Bone marrow (tissue), 2 donors: ENCODE results near the gene RRM2.
"Not testable (repeated sequence)": the region's sequence is repeated elsewhere in the genome, so short reads cannot be mapped to it uniquely, and the experiment has no call there.

Experiments
- DNase-seq, 2 donors: peaks; one replicate each; lab custom pipeline; 2025; lab: John Stamatoyannopoulos, UW

Gene RRM2

GRCh38 chr2:10132596-10132995 lies 10.1 kb downstream of the RRM2 start:
- no peak for DNase-seq

- no peak for DNase-seq
Measured at GRCh38 chr2:10132996-10133647, 10.6 kb downstream of the RRM2 start.

- DNase-seq = no peak
Measured at GRCh38 chr2:10135296-10136089, 13.0 kb downstream of the RRM2 start.

GRCh38 chr2:10136101-10136934 lies 13.8 kb downstream of the RRM2 start:
- DNase-seq = no peak

- no peak for DNase-seq
Measured at GRCh38 chr2:10137053-10137843, 14.7 kb downstream of the RRM2 start.

- DNase-seq = no peak
Measured at GRCh38 chr2:10139536-10139935, 17.0 kb downstream of the RRM2 start.

- no peak for DNase-seq
Measured at GRCh38 chr2:10140841-10141610, 18.5 kb downstream of the RRM2 start.

GRCh38 chr2:10141736-10142639 lies 19.4 kb downstream of the RRM2 start:
- no peak for DNase-seq

- DNase-seq = no peak
Measured at GRCh38 chr2:10142640-10142965, 20.1 kb downstream of the RRM2 start.

- no peak for DNase-seq
Measured at GRCh38 chr2:10144771-10145518, 22.4 kb downstream of the RRM2 start.

GRCh38 chr2:10145519-10146357 lies 23.2 kb downstream of the RRM2 start:
- DNase-seq = no peak

GRCh38 chr2:10146366-10147005 lies 23.9 kb downstream of the RRM2 start:
- no peak for DNase-seq

- not testable (repeated sequence) for DNase-seq
Measured at GRCh38 chr2:10147050-10147660, 24.6 kb downstream of the RRM2 start.

- DNase-seq = no peak
Measured at GRCh38 chr2:10148268-10148667, 25.7 kb downstream of the RRM2 start.

GRCh38 chr2:10149635-10150034 lies 27.1 kb downstream of the RRM2 start:
- no peak for DNase-seq

- DNase-seq = no peak
Measured at GRCh38 chr2:10150436-10150835, 27.9 kb downstream of the RRM2 start.

- no peak for DNase-seq
Measured at GRCh38 chr2:10151462-10151861, 28.9 kb downstream of the RRM2 start.

GRCh38 chr2:10157293-10157692 lies 34.8 kb downstream of the RRM2 start:
- DNase-seq = no peak
